K562 (cell line): ENCODE data around the gene RCC2. TPM values are rescaled to one million over a fixed set of nuclear protein-coding genes. Genes with fewer than 3 reads are reported as not detected.

Experiments
- BHLHE40 ChIP-seq: IDR thresholded peaks from 2 replicates; pipeline ENCODE4 v1.6.1; 2011; ENCODE audit warnings: low read length, improper control_type of control experiment
- FOXK2 ChIP-seq, 2 experiments: fragments of 450-650 bp; IDR thresholded peaks in 1 of 2; conservative IDR thresholded peaks in 1 of 2; 2 replicates each; pipeline ENCODE4 v1.6.1; 2016; ENCODE audit warnings: low read depth in 2 of 2, mild to moderate bottlenecking in 1 of 2
- HDAC8 ChIP-seq: fragments of 450-650 bp; IDR thresholded peaks from 2 replicates; pipeline ENCODE4 v1.6.1; 2016; ENCODE audit warnings: mild to moderate bottlenecking, missing genetic modification characterization, moderate library complexity, missing compliant biosample characterization
- HMG20A ChIP-seq: fragments of 450-650 bp; formaldehyde crosslinking; conservative IDR thresholded peaks from 2 replicates; pipeline ENCODE4 v1.4.0; 2020; ENCODE audit warnings: mild to moderate bottlenecking, mixed read lengths
- KDM1A ChIP-seq, 2 experiments: fragments of 450-650 bp; IDR thresholded peaks; 2 replicates each; pipeline ENCODE4 v1.6.1; 2016; ENCODE audit warnings: mild to moderate bottlenecking in 2 of 2
- RB1 ChIP-seq: fragments of 450-650 bp; IDR thresholded peaks from 2 replicates; pipeline ENCODE4 v1.6.1; 2017; ENCODE audit warnings: low read depth, mild to moderate bottlenecking
- SETDB1 ChIP-seq: IDR thresholded peaks from one replicate; pipeline ENCODE4 v1.6.1; 2012; ENCODE audit warnings: low read length, control low read depth, inconsistent platforms
- SIN3A ChIP-seq, 2 experiments: fragments of 150-350 bp in 1 of 2; IDR thresholded peaks; 2 replicates each; pipeline ENCODE4 v1.6.1; 2011 to 2016; ENCODE audit warnings: borderline replicate concordance in 2 of 2, low read depth in 2 of 2, low read length in 2 of 2, mild to moderate bottlenecking in 2 of 2, moderate library complexity in 2 of 2; ENCODE audit not compliant: control insufficient read depth in 1 of 2
- SP1 ChIP-seq: sonication (generic); formaldehyde crosslinking; IDR thresholded peaks from 2 replicates; pipeline ENCODE4 v1.8.1; 2022; ENCODE audit warnings: mild to moderate bottlenecking, missing genetic modification reagents
- SRSF1 ChIP-seq: fragments of 200-400 bp; formaldehyde crosslinking; IDR thresholded peaks from 2 replicates; pipeline ENCODE4 v1.6.1; 2017; ENCODE audit warnings: mild to moderate bottlenecking, low read depth, low read length, moderate library complexity
- TBL1XR1 ChIP-seq, 2 experiments: IDR thresholded peaks; 2 replicates each; pipeline ENCODE4 v1.6.1; 2012; ENCODE audit warnings: improper control_type of control experiment in 2 of 2, low read length in 2 of 2, mild to moderate bottlenecking in 1 of 2
- TEAD4 ChIP-seq, 2 experiments: sonication (generic) in 1 of 2; formaldehyde crosslinking in 1 of 2; IDR thresholded peaks; 2 replicates each; pipeline versions ENCODE4 v1.6.1 to v1.8.0; 2012 to 2022; ENCODE audit warnings: borderline replicate concordance in 1 of 2, inconsistent platforms in 1 of 2, low read length in 1 of 2, mild to moderate bottlenecking in 1 of 2, missing genetic modification reagents in 1 of 2
- ZC3H4 ChIP-seq: sonication (generic); formaldehyde crosslinking; IDR thresholded peaks from 2 replicates; pipeline ENCODE4 v1.9.0; 2021; ENCODE audit warnings: missing genetic modification reagents, borderline replicate concordance
- ZEB2 ChIP-seq: fragments of 450-650 bp; IDR thresholded peaks from 2 replicates; pipeline ENCODE4 v1.6.1; 2016
- ZFP1 ChIP-seq: fragments of 450-650 bp; formaldehyde crosslinking; IDR thresholded peaks from 2 replicates; pipeline ENCODE4 v1.4.0; 2020; ENCODE audit warnings: mild to moderate bottlenecking, mixed read lengths
- ZKSCAN8 ChIP-seq: fragments of 200-800 bp; sonication (Bioruptor generic); IDR thresholded peaks from 2 replicates; pipeline ENCODE4 v1.6.1; 2016; ENCODE audit warnings: missing genetic modification characterization, missing compliant biosample characterization
- ZZZ3 ChIP-seq: fragments of 450-650 bp; IDR thresholded peaks from 2 replicates; pipeline ENCODE4 v1.6.1; 2016; ENCODE audit warnings: antibody characterized with exemption, mild to moderate bottlenecking, moderate library complexity
- polyA plus RNA-seq, 8 experiments: library from polyadenylated mRNA; depleted of rRNA in 4 of 8; stranded (reverse) in 5 of 8; unstranded in 3 of 8; fragments of >200 nt; fragmentation: Nextera tagmentation in 2 of 8; fragmentation: Illumina TruSeq in 1 of 8; extraction: Ambion mirVana in 2 of 8; extraction: Trizol in 1 of 8; gene quantifications; 2 replicates each; pipeline versions ENCODE4 v1.2.1 to v1.2.3, GENCODE V29; 2011 to 2014; ENCODE audit warnings: inconsistent platforms in 1 of 8, missing spikeins in 1 of 8
- total RNA-seq, 7 experiments: library from RNA; depleted of rRNA in 6 of 7; stranded (reverse); fragments of >200 nt in 6 of 7; fragmentation: Illumina TruSeq in 2 of 7; extraction: Trizol in 2 of 7; gene quantifications; 2 replicates each; pipeline versions ENCODE4 v1.2.1 to v1.2.3, GENCODE V29; 2011 to 2021; ENCODE audit warnings: low replicate concordance in 1 of 7
- TF ChIP-seq, protein P1 (sequence below): sonication (generic); formaldehyde crosslinking; IDR thresholded peaks from 2 replicates; pipeline ENCODE4 v1.8.0; 2022; ENCODE audit warnings: mild to moderate bottlenecking, missing genetic modification reagents
- TF ChIP-seq, protein P2 (sequence below): sonication (generic); formaldehyde crosslinking; IDR thresholded peaks from 2 replicates; pipeline ENCODE4 v1.9.0; 2022; ENCODE audit warnings: mild to moderate bottlenecking, missing genetic modification reagents
- TF ChIP-seq, protein P3 (sequence below): sonication (generic); formaldehyde crosslinking; IDR thresholded peaks from 2 replicates; pipeline ENCODE4 v1.8.1; 2023; ENCODE audit warnings: mild to moderate bottlenecking, missing genetic modification reagents
- TF ChIP-seq, protein P4 (sequence below): IDR thresholded peaks from 2 replicates; pipeline ENCODE4 v1.6.1; 2012; ENCODE audit warnings: low read depth, low read length, improper control_type of control experiment, borderline replicate concordance

Gene RCC2
- total and polyA plus RNA-seq, 9 of the 15 experiments (the other 6 are each of a cell fraction or from before 2014, with no cell fraction given), result 31.8 to 292 (median 116) TPM

DNA sequence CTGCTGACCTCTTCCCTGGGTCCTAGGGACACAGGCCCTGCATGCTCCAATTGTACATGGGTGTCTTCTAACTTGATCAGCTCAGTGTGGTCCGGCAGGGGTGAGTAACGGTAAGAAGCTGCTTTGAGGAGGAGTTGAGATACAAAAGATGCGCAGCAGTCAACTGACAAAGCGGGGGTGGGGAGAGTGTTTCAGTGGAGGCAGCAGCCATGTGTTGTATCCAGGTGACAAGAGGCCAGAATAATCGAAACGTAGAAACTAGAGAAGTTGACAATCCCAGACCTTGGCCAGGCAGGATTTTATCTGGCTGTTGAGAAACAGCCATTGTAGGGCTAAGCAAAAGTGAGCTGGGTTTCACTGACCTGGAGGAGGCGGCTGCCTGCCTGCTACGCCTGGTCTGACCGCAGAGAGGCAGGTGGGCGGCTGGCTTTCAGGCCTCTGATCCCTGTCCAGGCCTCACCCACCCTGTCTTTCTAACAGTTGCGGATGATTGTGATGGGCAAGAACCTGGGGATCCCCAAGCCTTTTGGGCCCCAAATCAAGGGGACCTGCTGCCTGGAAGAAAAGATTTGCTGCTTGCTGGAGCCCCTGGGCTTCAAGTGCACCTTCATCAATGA, 38.6 kb downstream of the RCC2 start (continued):
- TF ChIP-seq SP1 (CRISPR knock-in tag) (no peak), SRSF1 (no peak), SIN3A (IDR thresholded peaks at IDR 0.05; ENCODE audit: borderline replicate concordance in 2 of 2, control insufficient read depth in 1 of 2, low read depth in 2 of 2, low read length in 2 of 2) (no peak), FOXK2 (conservative IDR thresholded peaks at IDR 0.05 in 1 of 2, IDR thresholded peaks at IDR 0.05 in 1 of 2; ENCODE audit: low read depth in 2 of 2) (no peak), ZFP1 (CRISPR knock-in tag) (no peak), TEAD4 (IDR thresholded peaks at IDR 0.05; ENCODE audit: low read length) (no peak), TEAD4 (CRISPR knock-in tag; IDR thresholded peaks at IDR 0.05; ENCODE audit: borderline replicate concordance) (no peak), HDAC8 (tag) (no peak), TBL1XR1 (IDR thresholded peaks at IDR 0.05; ENCODE audit: low read length in 2 of 2) (no peak), ZEB2 (0 out of 2 replicates have a peak, but pooled peaks have one; percentile 16), ZC3H4 (no peak), RB1 (no peak), ZKSCAN8 (CRISPR knock-in tag) (no peak), HMG20A (CRISPR knock-in tag) (no peak), BHLHE40 (no peak), ZZZ3 (no peak), SETDB1 (no peak), KDM1A (IDR thresholded peaks at IDR 0.05) (0 out of 4 replicates have a peak, but pooled peaks of 1 of the 2 experiments have one; percentile 31)
- TF ChIP-seq, protein P1, sequence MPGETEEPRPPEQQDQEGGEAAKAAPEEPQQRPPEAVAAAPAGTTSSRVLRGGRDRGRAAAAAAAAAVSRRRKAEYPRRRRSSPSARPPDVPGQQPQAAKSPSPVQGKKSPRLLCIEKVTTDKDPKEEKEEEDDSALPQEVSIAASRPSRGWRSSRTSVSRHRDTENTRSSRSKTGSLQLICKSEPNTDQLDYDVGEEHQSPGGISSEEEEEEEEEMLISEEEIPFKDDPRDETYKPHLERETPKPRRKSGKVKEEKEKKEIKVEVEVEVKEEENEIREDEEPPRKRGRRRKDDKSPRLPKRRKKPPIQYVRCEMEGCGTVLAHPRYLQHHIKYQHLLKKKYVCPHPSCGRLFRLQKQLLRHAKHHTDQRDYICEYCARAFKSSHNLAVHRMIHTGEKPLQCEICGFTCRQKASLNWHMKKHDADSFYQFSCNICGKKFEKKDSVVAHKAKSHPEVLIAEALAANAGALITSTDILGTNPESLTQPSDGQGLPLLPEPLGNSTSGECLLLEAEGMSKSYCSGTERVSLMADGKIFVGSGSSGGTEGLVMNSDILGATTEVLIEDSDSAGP (CRISPR knock-in tag), result no peak
- TF ChIP-seq, protein P2, sequence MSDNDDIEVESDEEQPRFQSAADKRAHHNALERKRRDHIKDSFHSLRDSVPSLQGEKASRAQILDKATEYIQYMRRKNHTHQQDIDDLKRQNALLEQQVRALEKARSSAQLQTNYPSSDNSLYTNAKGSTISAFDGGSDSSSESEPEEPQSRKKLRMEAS (CRISPR knock-in tag), result no peak
- TF ChIP-seq, protein P3, sequence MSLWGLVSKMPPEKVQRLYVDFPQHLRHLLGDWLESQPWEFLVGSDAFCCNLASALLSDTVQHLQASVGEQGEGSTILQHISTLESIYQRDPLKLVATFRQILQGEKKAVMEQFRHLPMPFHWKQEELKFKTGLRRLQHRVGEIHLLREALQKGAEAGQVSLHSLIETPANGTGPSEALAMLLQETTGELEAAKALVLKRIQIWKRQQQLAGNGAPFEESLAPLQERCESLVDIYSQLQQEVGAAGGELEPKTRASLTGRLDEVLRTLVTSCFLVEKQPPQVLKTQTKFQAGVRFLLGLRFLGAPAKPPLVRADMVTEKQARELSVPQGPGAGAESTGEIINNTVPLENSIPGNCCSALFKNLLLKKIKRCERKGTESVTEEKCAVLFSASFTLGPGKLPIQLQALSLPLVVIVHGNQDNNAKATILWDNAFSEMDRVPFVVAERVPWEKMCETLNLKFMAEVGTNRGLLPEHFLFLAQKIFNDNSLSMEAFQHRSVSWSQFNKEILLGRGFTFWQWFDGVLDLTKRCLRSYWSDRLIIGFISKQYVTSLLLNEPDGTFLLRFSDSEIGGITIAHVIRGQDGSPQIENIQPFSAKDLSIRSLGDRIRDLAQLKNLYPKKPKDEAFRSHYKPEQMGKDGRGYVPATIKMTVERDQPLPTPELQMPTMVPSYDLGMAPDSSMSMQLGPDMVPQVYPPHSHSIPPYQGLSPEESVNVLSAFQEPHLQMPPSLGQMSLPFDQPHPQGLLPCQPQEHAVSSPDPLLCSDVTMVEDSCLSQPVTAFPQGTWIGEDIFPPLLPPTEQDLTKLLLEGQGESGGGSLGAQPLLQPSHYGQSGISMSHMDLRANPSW (CRISPR knock-in tag), result no peak
- TF ChIP-seq, protein P4, sequence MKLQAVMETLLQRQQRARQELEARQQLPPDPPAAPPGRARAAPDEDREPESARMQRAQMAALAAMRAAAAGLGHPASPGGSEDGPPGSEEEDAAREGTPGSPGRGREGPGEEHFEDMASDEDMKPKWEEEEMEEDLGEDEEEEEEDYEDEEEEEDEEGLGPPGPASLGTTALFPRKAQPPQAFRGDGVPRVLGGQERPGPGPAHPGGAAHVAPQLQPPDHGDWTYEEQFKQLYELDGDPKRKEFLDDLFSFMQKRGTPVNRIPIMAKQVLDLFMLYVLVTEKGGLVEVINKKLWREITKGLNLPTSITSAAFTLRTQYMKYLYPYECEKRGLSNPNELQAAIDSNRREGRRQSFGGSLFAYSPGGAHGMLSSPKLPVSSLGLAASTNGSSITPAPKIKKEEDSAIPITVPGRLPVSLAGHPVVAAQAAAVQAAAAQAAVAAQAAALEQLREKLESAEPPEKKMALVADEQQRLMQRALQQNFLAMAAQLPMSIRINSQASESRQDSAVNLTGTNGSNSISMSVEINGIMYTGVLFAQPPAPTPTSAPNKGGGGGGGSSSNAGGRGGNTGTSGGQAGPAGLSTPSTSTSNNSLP, result no peak
